Erythroblast (primary cell): ENCODE measurements around the gene PC.

Experiments
- GATA1 ChIP-seq: IDR thresholded peaks from 2 replicates; pipeline ENCODE4 v1.6.1; 2011; ENCODE audit warnings: low read depth, mild to moderate bottlenecking, control low read depth, low read length, moderate library complexity
- POLR2A ChIP-seq: IDR thresholded peaks from 2 replicates; pipeline ENCODE4 v1.6.1; 2011; ENCODE audit warnings: mild to moderate bottlenecking, low read length

GRCh38 chr11:66834539-66834845 lies 123.7 kb downstream of the PC start:
- no peak for TF ChIP-seq POLR2A
- no peak for TF ChIP-seq GATA1
